DND-41 (cell line): ENCODE measurements around the gene IL22RA1.

ENCODE experiments used
- ATAC-seq: fragments of 200-7000 bp; cut with Tn5 transposase; 3 replicates; pipeline ENCODE4 v1.9.1; 2021; ENCODE audit warnings: low read depth; ENCODE audit not compliant: insufficient read depth
- DNase-seq: peaks from one replicate; pipeline ENCODE4 v3.0.0-alpha.2; 2020
- H2AFZ ChIP-seq: 2 replicates; pipeline ENCODE4 v1.6.0; 2012; ENCODE audit warnings: low read depth, low read length
- H3K27ac ChIP-seq: 2 replicates; pipeline ENCODE4 v1.5.1; 2012; ENCODE audit warnings: low read length, inconsistent platforms
- H3K27me3 ChIP-seq: fragments of 200-600 bp; sonication (generic); 2 replicates; pipeline ENCODE4 v1.6.0; 2012; ENCODE audit warnings: low read length, mild to moderate bottlenecking, inconsistent platforms; ENCODE audit not compliant: insufficient read depth, poor library complexity
- H3K36me3 ChIP-seq: 2 replicates; pipeline ENCODE4 v1.5.1; 2012; ENCODE audit warnings: low read length, inconsistent platforms; ENCODE audit not compliant: insufficient read depth
- H3K4me1 ChIP-seq: 2 replicates; pipeline ENCODE4 v1.5.1; 2012; ENCODE audit warnings: mild to moderate bottlenecking, low read length; ENCODE audit not compliant: insufficient read depth
- H3K4me2 ChIP-seq: 2 replicates; pipeline ENCODE4 v1.6.0; 2012; ENCODE audit warnings: mild to moderate bottlenecking, moderate library complexity, low read length, inconsistent platforms; ENCODE audit not compliant: insufficient read depth
- H3K4me3 ChIP-seq, 2 experiments: fragments of 200-600 bp in 1 of 2; shearing (Covaris generic) in 1 of 2; 2 replicates each; pipeline ENCODE4 v1.5.1; 2012 to 2016; ENCODE audit warnings: inconsistent platforms in 2 of 2, low read length in 2 of 2, mild to moderate bottlenecking in 2 of 2, low read depth in 1 of 2, moderate library complexity in 1 of 2
- H3K79me2 ChIP-seq: 2 replicates; pipeline ENCODE4 v1.6.0; 2012; ENCODE audit warnings: low read length, inconsistent platforms; ENCODE audit not compliant: insufficient read depth
- H3K9ac ChIP-seq: 2 replicates; pipeline ENCODE4 v1.6.0; 2012; ENCODE audit warnings: low read depth, mild to moderate bottlenecking, inconsistent platforms, low read length, moderate library complexity
- H3K9me3 ChIP-seq: 2 replicates; pipeline ENCODE4 v1.5.1; 2012; ENCODE audit warnings: low read length, moderate library complexity, mild to moderate bottlenecking, inconsistent platforms; ENCODE audit not compliant: insufficient read depth, severe bottlenecking
- H4K20me1 ChIP-seq: 2 replicates; pipeline ENCODE4 v1.6.0; 2012; ENCODE audit warnings: low read length; ENCODE audit not compliant: insufficient read depth
- EZH2 ChIP-seq: IDR thresholded peaks from 3 replicates; pipeline ENCODE4 v1.6.1; 2012; ENCODE audit warnings: borderline replicate concordance, low read depth, mild to moderate bottlenecking, moderate library complexity, low read length, inconsistent platforms; ENCODE audit not compliant: severe bottlenecking
- TF ChIP-seq, protein P1 (sequence below): IDR thresholded peaks from 2 replicates; pipeline ENCODE4 v1.5.1; 2012; ENCODE audit warnings: borderline replicate concordance, low read length, moderate library complexity, mild to moderate bottlenecking; ENCODE audit not compliant: poor library complexity, severe bottlenecking; ENCODE audit errors: extremely low read depth

IL22RA1 gene

GRCh38 chr1:24134376-24134775, 8.6 kb downstream of the IL22RA1 start:
- TF ChIP-seq, protein P1, sequence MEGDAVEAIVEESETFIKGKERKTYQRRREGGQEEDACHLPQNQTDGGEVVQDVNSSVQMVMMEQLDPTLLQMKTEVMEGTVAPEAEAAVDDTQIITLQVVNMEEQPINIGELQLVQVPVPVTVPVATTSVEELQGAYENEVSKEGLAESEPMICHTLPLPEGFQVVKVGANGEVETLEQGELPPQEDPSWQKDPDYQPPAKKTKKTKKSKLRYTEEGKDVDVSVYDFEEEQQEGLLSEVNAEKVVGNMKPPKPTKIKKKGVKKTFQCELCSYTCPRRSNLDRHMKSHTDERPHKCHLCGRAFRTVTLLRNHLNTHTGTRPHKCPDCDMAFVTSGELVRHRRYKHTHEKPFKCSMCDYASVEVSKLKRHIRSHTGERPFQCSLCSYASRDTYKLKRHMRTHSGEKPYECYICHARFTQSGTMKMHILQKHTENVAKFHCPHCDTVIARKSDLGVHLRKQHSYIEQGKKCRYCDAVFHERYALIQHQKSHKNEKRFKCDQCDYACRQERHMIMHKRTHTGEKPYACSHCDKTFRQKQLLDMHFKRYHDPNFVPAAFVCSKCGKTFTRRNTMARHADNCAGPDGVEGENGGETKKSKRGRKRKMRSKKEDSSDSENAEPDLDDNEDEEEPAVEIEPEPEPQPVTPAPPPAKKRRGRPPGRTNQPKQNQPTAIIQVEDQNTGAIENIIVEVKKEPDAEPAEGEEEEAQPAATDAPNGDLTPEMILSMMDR = no peak
- TF ChIP-seq EZH2 = no peak
- DNase-seq (no peak), ATAC-seq (no peak)
- Histone ChIP-seq H3K9ac (no peak overlapping the region), H2AFZ (no peak overlapping the region), H3K27me3 (no peaks in the 10 kb centered on the region), H3K79me2 (no peaks in the 10 kb centered on the region), H3K27ac (no peak overlapping the region), H3K4me1 (no peaks in the 10 kb centered on the region), H3K4me2 (no peak overlapping the region), H3K36me3 (no peaks in the 10 kb centered on the region), H3K4me3 (no peak overlapping the region), H4K20me1 (no peaks in the 10 kb centered on the region), H3K9me3 (peaks cover 5% of the 10 kb centered on the region)

- TF ChIP-seq, protein P1 = no peak
- DNase-seq (no peak), ATAC-seq (no peak)
- Histone ChIP-seq H3K4me2 (no peak overlapping the region), H3K79me2 (no peaks in the 10 kb centered on the region), H3K9me3 (peaks cover 5% of the 10 kb centered on the region), H3K9ac (no peak overlapping the region), H3K4me3 (no peak overlapping the region), H4K20me1 (no peaks in the 10 kb centered on the region), H3K4me1 (no peaks in the 10 kb centered on the region), H3K27me3 (no peaks in the 10 kb centered on the region), H3K27ac (no peak overlapping the region), H2AFZ (no peak overlapping the region), H3K36me3 (no peaks in the 10 kb centered on the region)
Observed at GRCh38 chr1:24133819-24134218, 9.1 kb downstream of the IL22RA1 start.

- Histone ChIP-seq H3K4me1 (no peaks in the 10 kb centered on the region), H2AFZ (no peak overlapping the region), H4K20me1 (no peaks in the 10 kb centered on the region), H3K4me3 (no peak overlapping the region), H3K79me2 (no peaks in the 10 kb centered on the region), H3K9ac (no peak overlapping the region), H3K9me3 (peaks cover 5% of the 10 kb centered on the region), H3K27me3 (no peaks in the 10 kb centered on the region), H3K27ac (no peak overlapping the region), H3K36me3 (no peaks in the 10 kb centered on the region), H3K4me2 (no peak overlapping the region)
- TF ChIP-seq, protein P1 = no peak
- ATAC-seq = no peak
- no peak for DNase-seq
Observed at GRCh38 chr1:24130385-24130784, 12.6 kb downstream of the IL22RA1 start.

DNA sequence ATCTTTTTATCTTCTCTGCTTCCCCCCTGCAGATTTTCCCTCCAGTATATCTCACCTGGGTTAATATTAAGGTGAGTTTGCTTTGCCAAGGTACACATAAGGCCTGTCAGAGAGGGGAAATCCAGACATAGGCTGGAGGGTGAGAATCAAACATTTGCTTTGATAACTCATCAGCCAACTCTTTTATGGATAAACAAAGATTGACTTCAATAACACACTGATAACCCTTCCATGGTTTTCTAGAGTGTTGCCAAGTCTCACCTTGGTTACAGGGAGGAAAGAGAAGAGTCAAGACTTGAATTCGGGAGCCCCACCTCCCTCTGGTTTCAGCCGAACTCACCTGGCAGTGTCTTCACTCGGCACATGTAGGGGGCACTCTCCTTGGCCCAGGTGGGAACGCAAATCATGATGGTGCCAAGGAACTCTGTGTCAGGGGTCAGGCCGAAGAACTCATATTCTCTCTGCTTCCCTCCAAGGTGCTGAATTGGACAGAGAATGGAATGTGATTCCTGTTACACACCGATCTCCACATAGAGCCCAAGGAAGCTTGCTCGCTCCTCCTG, 15.1 kb downstream of the IL22RA1 start:
- H4K20me1 ChIP-seq = peaks cover 4% of the 10 kb centered on the region; the same call in 1 of the 2 replicates
- H3K27ac ChIP-seq = no peak overlapping the region
- no peaks in the 10 kb centered on the region for H3K4me1 ChIP-seq
- no peak overlapping the region for H3K4me2 ChIP-seq
- no peak overlapping the region for H2AFZ ChIP-seq
- DNase-seq = no peak
- TF ChIP-seq, protein P1 = no peak
- TF ChIP-seq EZH2 = no peak
- ATAC-seq = no peak
- no peaks in the 10 kb centered on the region for H3K27me3 ChIP-seq
- H3K9ac ChIP-seq = no peak overlapping the region
- H3K4me3 ChIP-seq = no peak overlapping the region
- no peaks in the 10 kb centered on the region for H3K79me2 ChIP-seq
- H3K36me3 ChIP-seq = no peaks in the 10 kb centered on the region
- H3K9me3 ChIP-seq = peaks cover 5% of the 10 kb centered on the region
